Thoracic aorta (tissue), 2 donors: ENCODE data around the gene RREB1. TPM values are rescaled to one million over a fixed set of nuclear protein-coding genes. Genes with fewer than 3 reads are reported as not detected.

Source experiments
- ATAC-seq: fragments of 150-250 bp; one replicate; pipeline ENCODE4 v1.8.0; 2017; ENCODE audit warnings: low read depth; ENCODE audit not compliant: insufficient number of reproducible peaks, low FRiP score
- DNase-seq: peaks from one replicate; pipeline ENCODE4 v3.0.0-alpha.2; 2020; ENCODE audit warnings: low spot score
- H3K27ac ChIP-seq, 2 donors: fragments of 200-600 bp; sonication (generic); 1 replicate in 1 of 2; 2 replicates in 1 of 2; pipeline ENCODE4 v1.5.1; 2016; ENCODE audit warnings: mild to moderate bottlenecking in 2 of 2, moderate library complexity in 2 of 2
- H3K27me3 ChIP-seq: fragments of 200-600 bp; sonication (generic); replicated peaks from 2 replicates; pipeline ENCODE4 v1.6.0; 2016; ENCODE audit warnings: mild to moderate bottlenecking; ENCODE audit not compliant: insufficient read depth
- H3K36me3 ChIP-seq: fragments of 200-600 bp; sonication (generic); one replicate; pipeline ENCODE4 v1.5.1; 2016
- H3K4me1 ChIP-seq, 2 donors: fragments of 200-600 bp; sonication (generic); 1 replicate in 1 of 2; 2 replicates in 1 of 2; pipeline versions ENCODE4 v1.5.1 to v1.6.0; 2016; ENCODE audit warnings: low read depth in 2 of 2, mild to moderate bottlenecking in 1 of 2; ENCODE audit not compliant: control insufficient read depth in 1 of 2
- H3K4me3 ChIP-seq: fragments of 200-600 bp; sonication (generic); 2 replicates; pipeline ENCODE4 v1.5.1; 2016; ENCODE audit warnings: mild to moderate bottlenecking
- H3K9me3 ChIP-seq: fragments of 200-600 bp; sonication (generic); 2 replicates; pipeline ENCODE4 v1.5.1; 2016
- CTCF ChIP-seq: fragments of 200-600 bp; sonication (generic); IDR thresholded peaks from one replicate; pipeline ENCODE4 v1.5.1; 2019; ENCODE audit warnings: antibody characterized with exemption
- total RNA-seq, 2 donors: library from RNA; depleted of rRNA; stranded (reverse); fragments of >200 nt; gene quantifications; one replicate each; pipeline versions ENCODE4 v1.1.0 to v1.2.3, GENCODE V29; 2016

The RREB1 gene
- total RNA-seq, 2 donors from 2014 or later, result 30.6 to 39.3 TPM

- DNase-seq, result no peak
- no peak for TF ChIP-seq CTCF
- no peaks in the 10 kb centered on the region for H3K9me3 ChIP-seq
- no peak for ATAC-seq
- H3K27me3 ChIP-seq, result no peaks in the 10 kb centered on the region
- no peaks in the 10 kb centered on the region for H3K4me1 ChIP-seq
- H3K4me3 ChIP-seq, result no peak overlapping the region
- H3K36me3 ChIP-seq, result peaks cover 12% of the 10 kb centered on the region
- H3K27ac ChIP-seq, result no peak overlapping the region
These were observed 81.5 kb downstream of the RREB1 start for GRCh38 chr6:7189101-7189758.

GRCh38 chr6:7190791-7191190 lies 83.0 kb downstream of the RREB1 start:
- ATAC-seq (no peak), DNase-seq (no peak)
- no peaks in the 10 kb centered on the region for H3K9me3 ChIP-seq
- TF ChIP-seq CTCF, result no peak
- no peak overlapping the region for H3K27ac ChIP-seq
- no peaks in the 10 kb centered on the region for H3K27me3 ChIP-seq
- H3K4me3 ChIP-seq, result no peak overlapping the region
- H3K4me1 ChIP-seq, result peaks cover 0 to 7% of the 10 kb centered on the region in 2 donors
- peaks cover 12% of the 10 kb centered on the region for H3K36me3 ChIP-seq

- Histone ChIP-seq H3K27ac (no peak overlapping the region), H3K4me3 (no peak overlapping the region), H3K27me3 (no peaks in the 10 kb centered on the region), H3K36me3 (peaks cover 6% of the 10 kb centered on the region), H3K4me1 (peaks cover 0 to 11% of the 10 kb centered on the region in 2 donors), H3K9me3 (no peaks in the 10 kb centered on the region)
- no peak for TF ChIP-seq CTCF
- DNase-seq (no peak), ATAC-seq (no peak)
These were observed 85.4 kb downstream of the RREB1 start for GRCh38 chr6:7193122-7193521.

GRCh38 chr6:7194657-7195056 lies 86.9 kb downstream of the RREB1 start:
- ATAC-seq (no peak), DNase-seq (no peak)
- Histone ChIP-seq H3K27ac (no peak overlapping the region), H3K4me1 (peaks cover 0 to 11% of the 10 kb centered on the region in 2 donors), H3K27me3 (no peaks in the 10 kb centered on the region), H3K9me3 (no peaks in the 10 kb centered on the region), H3K36me3 (no peaks in the 10 kb centered on the region), H3K4me3 (no peak overlapping the region)
- TF ChIP-seq CTCF, result no peak

- TF ChIP-seq CTCF, result no peak
- no peak for ATAC-seq
- Histone ChIP-seq H3K4me3 (no peak overlapping the region), H3K36me3 (no peaks in the 10 kb centered on the region), H3K4me1 (peaks cover 0 to 11% of the 10 kb centered on the region in 2 donors), H3K9me3 (no peaks in the 10 kb centered on the region), H3K27ac (no peak overlapping the region), H3K27me3 (no peaks in the 10 kb centered on the region)
- DNase-seq, result no peak
These were observed 87.7 kb downstream of the RREB1 start for GRCh38 chr6:7195339-7196018.
